SU-DHL-6 (cell line): ENCODE measurements around the gene MED1.
"Not testable (repeated sequence)": the region's sequence is repeated elsewhere in the genome, so short reads cannot be mapped to it uniquely, and the experiment has no call there.

Experiments
- H2AFZ ChIP-seq: fragments of 200-600 bp; sonication (generic); 2 replicates; pipeline ENCODE4 v1.6.1; 2014; ENCODE audit warnings: low read depth, mild to moderate bottlenecking, moderate library complexity, mixed read lengths, antibody characterized with exemption, low read length; ENCODE audit not compliant: severe bottlenecking
- H3F3A ChIP-seq: fragments of 200-600 bp; shearing (Covaris generic); 2 replicates; pipeline ENCODE4 v1.6.0; 2016; ENCODE audit warnings: antibody characterized with exemption, mild to moderate bottlenecking; ENCODE audit not compliant: insufficient read depth
- H3K27ac ChIP-seq: fragments of 200-600 bp; sonication (generic); 2 replicates; pipeline ENCODE4 v1.5.1; 2016; ENCODE audit warnings: low read depth, mild to moderate bottlenecking, low read length, moderate library complexity, mixed read lengths
- H3K27me3 ChIP-seq: fragments of 200-600 bp; sonication (generic), shearing (Covaris generic); 2 replicates; pipeline ENCODE4 v1.6.0; 2014; ENCODE audit warnings: mild to moderate bottlenecking, low read length
- H3K36me3 ChIP-seq: fragments of 200-600 bp; sonication (generic); 2 replicates; pipeline ENCODE4 v1.6.1; 2014; ENCODE audit warnings: mild to moderate bottlenecking, low read length, mixed read lengths
- H3K4me2 ChIP-seq: fragments of 300-600, 200-600 bp; shearing (Covaris generic), sonication (generic); 2 replicates; pipeline ENCODE4 v1.6.0; 2014; ENCODE audit warnings: low read length, low read depth, mild to moderate bottlenecking; ENCODE audit not compliant: poor library complexity, severe bottlenecking
- H3K4me3 ChIP-seq: fragments of 200-600 bp; sonication (generic); 2 replicates; pipeline ENCODE4 v1.5.1; 2014; ENCODE audit warnings: antibody characterized with exemption, low read length, mild to moderate bottlenecking, mixed read lengths; ENCODE audit not compliant: insufficient read depth, poor library complexity, severe bottlenecking
- H3K79me2 ChIP-seq: fragments of 200-600 bp; sonication (generic); 2 replicates; pipeline ENCODE4 v1.6.1; 2014; ENCODE audit warnings: mild to moderate bottlenecking, low read length, moderate library complexity; ENCODE audit not compliant: insufficient read depth
- H3K9ac ChIP-seq: fragments of 200-600 bp; sonication (generic); 2 replicates; pipeline ENCODE4 v1.7.0; 2014; ENCODE audit warnings: mild to moderate bottlenecking, low read length
- H3K9me2 ChIP-seq: fragments of 200-600 bp; sonication (generic); replicated peaks from 2 replicates; pipeline ENCODE4 v1.6.1; 2014; ENCODE audit warnings: low read length; ENCODE audit not compliant: insufficient read depth
- H3K9me3 ChIP-seq: fragments of 200-600 bp; sonication (generic); 2 replicates; pipeline ENCODE4 v1.6.1; 2014; ENCODE audit warnings: low read length, mixed read lengths; ENCODE audit not compliant: insufficient read depth
- H4K20me1 ChIP-seq: fragments of 200-600 bp; sonication (generic); 2 replicates; pipeline ENCODE4 v1.6.1; 2014; ENCODE audit warnings: low read depth, mild to moderate bottlenecking, antibody characterized with exemption, low read length, moderate library complexity, mixed read lengths
- EZH2phosphoT487 ChIP-seq: fragments of 200-600 bp; sonication (generic), shearing (Covaris generic); conservative IDR thresholded peaks from 2 replicates; pipeline ENCODE4 v1.6.1; 2018; ENCODE audit warnings: mild to moderate bottlenecking, antibody characterized with exemption, low read length, moderate library complexity, mixed read lengths
- TF ChIP-seq, protein P1 (sequence below): fragments of 200-600 bp; sonication (generic); IDR thresholded peaks from one replicate; pipeline ENCODE4 v1.5.1; 2017; ENCODE audit warnings: antibody characterized with exemption, mild to moderate bottlenecking, low read length, moderate library complexity; ENCODE audit not compliant: insufficient read depth, poor library complexity, severe bottlenecking

MED1 gene

DNA sequence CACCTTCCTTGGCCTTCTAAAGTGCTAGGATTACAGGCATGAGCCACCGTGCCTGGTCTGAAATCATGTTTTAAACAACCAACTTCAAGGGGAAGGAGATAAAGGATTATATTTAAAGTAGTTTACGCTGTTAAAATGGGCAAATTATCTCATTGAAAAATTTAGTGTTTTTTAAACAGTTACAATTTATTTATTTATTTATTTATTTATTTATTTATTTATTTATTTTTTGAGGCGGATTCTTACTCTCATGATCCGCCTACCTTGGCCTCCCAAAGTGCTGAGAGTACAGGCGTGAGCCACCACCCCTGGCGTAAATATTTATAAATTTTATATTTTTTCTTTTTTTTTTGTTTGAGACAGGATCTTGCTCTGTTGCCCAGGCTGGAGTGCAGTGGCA is 32.4 kb upstream of the MED1 start:
- 0 out of 2 replicates have a peak, but pooled peaks cover 5% of the 10 kb centered on the region for H4K20me1 ChIP-seq
- H3K9ac ChIP-seq = no peak overlapping the region
- no peak overlapping the region for H3K4me3 ChIP-seq
- no peaks in the 10 kb centered on the region for H3K9me2 ChIP-seq
- no peaks in the 10 kb centered on the region for H3K27me3 ChIP-seq
- H3K9me3 ChIP-seq = no peaks in the 10 kb centered on the region
- H2AFZ ChIP-seq = no peak overlapping the region
- H3K27ac ChIP-seq = no peak overlapping the region
- no peaks in the 10 kb centered on the region; the same call in 1 of the 2 replicates for H3F3A ChIP-seq
- H3K79me2 ChIP-seq = peaks cover 43% of the 10 kb centered on the region
- peaks cover 9% of the 10 kb centered on the region; the same call in 1 of the 2 replicates for H3K36me3 ChIP-seq
- no peak overlapping the region for H3K4me2 ChIP-seq
- TF ChIP-seq, protein P1, sequence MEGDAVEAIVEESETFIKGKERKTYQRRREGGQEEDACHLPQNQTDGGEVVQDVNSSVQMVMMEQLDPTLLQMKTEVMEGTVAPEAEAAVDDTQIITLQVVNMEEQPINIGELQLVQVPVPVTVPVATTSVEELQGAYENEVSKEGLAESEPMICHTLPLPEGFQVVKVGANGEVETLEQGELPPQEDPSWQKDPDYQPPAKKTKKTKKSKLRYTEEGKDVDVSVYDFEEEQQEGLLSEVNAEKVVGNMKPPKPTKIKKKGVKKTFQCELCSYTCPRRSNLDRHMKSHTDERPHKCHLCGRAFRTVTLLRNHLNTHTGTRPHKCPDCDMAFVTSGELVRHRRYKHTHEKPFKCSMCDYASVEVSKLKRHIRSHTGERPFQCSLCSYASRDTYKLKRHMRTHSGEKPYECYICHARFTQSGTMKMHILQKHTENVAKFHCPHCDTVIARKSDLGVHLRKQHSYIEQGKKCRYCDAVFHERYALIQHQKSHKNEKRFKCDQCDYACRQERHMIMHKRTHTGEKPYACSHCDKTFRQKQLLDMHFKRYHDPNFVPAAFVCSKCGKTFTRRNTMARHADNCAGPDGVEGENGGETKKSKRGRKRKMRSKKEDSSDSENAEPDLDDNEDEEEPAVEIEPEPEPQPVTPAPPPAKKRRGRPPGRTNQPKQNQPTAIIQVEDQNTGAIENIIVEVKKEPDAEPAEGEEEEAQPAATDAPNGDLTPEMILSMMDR = no peak
- TF ChIP-seq EZH2phosphoT487 = no peak

DNA sequence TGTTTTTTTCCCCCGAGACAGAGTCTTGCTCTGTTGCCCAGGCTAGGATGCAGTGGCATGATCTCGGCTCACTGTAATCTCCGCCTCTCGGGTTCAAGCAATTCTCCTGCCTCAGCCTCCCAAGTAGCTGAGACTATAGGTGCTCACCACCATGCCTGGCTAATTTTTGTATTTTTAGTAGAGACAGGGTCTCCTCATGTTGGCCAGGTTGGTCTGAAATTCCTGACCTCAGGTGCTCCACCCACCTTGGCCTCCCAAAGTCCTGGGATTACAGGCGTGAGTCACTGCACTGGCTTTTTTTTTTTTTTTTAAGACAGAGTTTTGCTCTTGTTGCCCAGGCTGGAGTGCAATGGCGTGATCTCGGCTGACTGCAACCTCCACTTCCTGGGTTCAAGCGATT is 28.6 kb upstream of the MED1 start:
- not testable (repeated sequence) for H3F3A ChIP-seq, H3K4me3 ChIP-seq, H3K36me3 ChIP-seq, H4K20me1 ChIP-seq, H2AFZ ChIP-seq, H3K9me3 ChIP-seq, H3K9me2 ChIP-seq, H3K9ac ChIP-seq, H3K27ac ChIP-seq, H3K4me2 ChIP-seq, H3K27me3 ChIP-seq
- peaks cover 39% of the 10 kb centered on the region for H3K79me2 ChIP-seq

DNA sequence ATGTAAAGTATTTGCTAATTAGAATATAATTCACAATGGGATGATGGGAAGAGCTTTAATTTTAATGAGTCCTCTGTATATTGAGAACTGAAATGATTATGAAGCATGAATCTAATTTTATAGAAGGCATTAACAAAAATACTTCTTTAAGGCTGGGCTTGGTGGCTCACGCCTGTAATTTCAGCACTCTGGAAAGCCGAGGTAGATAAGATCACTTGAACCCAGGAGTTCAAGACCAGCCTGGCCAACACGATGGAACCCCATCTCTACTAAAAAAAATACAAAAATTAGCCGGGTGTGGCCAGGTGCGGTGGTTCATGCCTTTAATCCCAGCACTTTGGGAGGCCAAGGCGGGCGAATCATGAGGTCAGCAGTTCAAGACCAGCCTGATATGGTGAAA is 22.2 kb upstream of the MED1 start:
- H3K36me3 ChIP-seq = peaks cover 20% of the 10 kb centered on the region; the same call in 1 of the 2 replicates
- H4K20me1 ChIP-seq = peaks cover 4% of the 10 kb centered on the region; the same call in 1 of the 2 replicates
- H3K27me3 ChIP-seq = no peaks in the 10 kb centered on the region
- TF ChIP-seq, protein P1 = no peak
- no peak for TF ChIP-seq EZH2phosphoT487
- peaks cover 39% of the 10 kb centered on the region for H3K79me2 ChIP-seq
- H3K4me3 ChIP-seq = no peak overlapping the region
- H3K4me2 ChIP-seq = no peak overlapping the region
- H2AFZ ChIP-seq = no peak overlapping the region
- no peaks in the 10 kb centered on the region for H3K9me3 ChIP-seq
- H3K9ac ChIP-seq = no peak overlapping the region
- no peak overlapping the region for H3K27ac ChIP-seq
- H3F3A ChIP-seq = no peaks in the 10 kb centered on the region; the same call in 1 of the 2 replicates
- no peaks in the 10 kb centered on the region for H3K9me2 ChIP-seq

DNA sequence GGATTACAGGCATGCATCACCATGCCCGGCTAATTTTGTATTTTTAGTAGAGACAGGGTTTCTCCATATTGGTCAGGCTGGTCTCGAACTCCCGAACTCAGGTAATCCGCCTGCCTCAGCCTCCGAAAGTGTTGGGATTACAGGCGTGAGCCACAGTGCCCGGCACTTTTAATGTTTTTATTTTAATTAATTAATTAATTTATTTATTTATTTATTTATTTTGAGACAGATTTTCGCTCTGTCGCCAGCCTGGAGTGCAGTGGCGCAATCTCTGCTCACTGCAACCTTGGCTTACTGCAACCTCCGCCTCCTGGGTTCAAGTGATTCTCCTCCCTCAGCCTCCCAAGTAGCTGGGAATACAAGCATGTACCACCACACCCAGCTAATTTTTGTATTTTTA is 17.5 kb upstream of the MED1 start:
- H3K79me2 ChIP-seq = peaks cover 78% of the 10 kb centered on the region
- H3K4me2 ChIP-seq, H3K27me3 ChIP-seq, H3K4me3 ChIP-seq, H3F3A ChIP-seq, H3K9me3 ChIP-seq, H4K20me1 ChIP-seq, H3K9me2 ChIP-seq, H3K27ac ChIP-seq, H2AFZ ChIP-seq, H3K9ac ChIP-seq: not testable (repeated sequence)
- peaks cover 17% of the 10 kb centered on the region; the same call in 1 of the 2 replicates for H3K36me3 ChIP-seq

DNA sequence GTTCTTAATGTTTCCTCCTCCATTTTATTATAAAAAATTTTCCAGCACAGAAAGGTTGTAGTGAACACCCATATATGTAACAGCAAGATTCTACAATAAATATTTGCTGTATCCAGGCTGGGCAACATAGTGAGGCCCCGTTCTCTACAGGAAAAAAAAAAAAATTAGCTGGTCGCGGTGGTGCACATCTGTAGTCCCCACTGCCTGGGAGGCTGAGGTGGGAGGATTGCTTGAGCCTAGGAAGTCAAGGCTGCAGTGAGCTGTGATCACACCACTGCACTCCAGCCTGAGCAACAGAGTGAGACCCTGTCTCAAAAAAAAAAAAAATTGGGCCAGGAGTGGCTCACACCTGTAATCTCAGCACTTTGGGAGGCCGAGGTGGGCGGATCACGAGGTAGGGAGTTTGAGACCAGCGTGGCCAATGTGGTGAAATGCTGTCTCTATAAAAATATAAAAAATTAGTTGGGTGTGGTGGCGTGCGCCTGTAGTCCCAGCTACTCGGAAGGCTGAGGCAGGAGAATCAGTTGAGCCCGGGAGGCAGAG is 13.6 kb upstream of the MED1 start:
- not testable (repeated sequence) for H3K36me3 ChIP-seq, H3K27me3 ChIP-seq, H3K9me2 ChIP-seq, H3K9me3 ChIP-seq, H2AFZ ChIP-seq, H3F3A ChIP-seq, H3K27ac ChIP-seq
- Histone ChIP-seq H3K4me2 (peak overlapping the region; percentile 92), H3K4me3 (peak overlapping the region; percentile 70), H4K20me1 (peaks cover 15% of the 10 kb centered on the region), H3K79me2 (peaks cover 80% of the 10 kb centered on the region), H3K9ac (peak overlapping the region; percentile 94)
